Measurements from ENCODE around the gene CYP24A1.

Gene CYP24A1

DNA sequence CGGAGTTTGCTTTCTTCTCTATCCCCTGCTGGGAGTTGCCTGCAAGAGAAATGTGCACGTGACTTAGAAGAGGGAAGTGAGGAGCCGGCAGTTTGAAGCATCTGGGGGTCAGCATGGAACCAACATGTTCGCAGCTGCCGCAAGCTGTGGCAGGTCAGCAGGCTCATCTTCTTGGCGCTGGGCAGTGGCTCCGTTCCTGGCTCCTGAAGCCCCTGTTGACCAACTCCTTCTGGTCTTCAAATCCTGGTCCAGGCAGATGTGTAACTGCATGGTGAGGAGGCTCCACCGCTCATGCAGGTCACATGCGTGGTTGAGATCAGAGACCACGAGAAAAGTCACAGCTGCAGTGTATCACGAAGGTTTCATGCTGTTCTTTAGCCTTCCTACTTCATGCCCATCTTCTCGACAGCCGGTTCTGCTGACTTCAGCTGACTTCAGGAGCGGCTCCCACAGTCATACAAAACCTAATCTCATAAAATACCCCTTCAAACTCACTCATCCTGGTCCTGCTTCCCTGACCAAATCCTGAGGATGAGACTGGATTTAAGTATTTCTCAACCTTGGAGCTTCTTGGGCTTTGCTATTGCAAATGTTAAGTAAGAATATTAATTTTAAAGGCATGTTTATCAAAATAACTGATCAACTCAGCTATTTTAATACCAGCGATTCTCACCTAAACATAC is 58.5 kb downstream of the CYP24A1 start:
- Histone ChIP-seq H3K9me2 (ENCODE audit: low read depth, low read length) (no peaks in the 10 kb centered on the region), H3K27me3 (ENCODE audit: insufficient read depth, low read length) (peaks cover 4% of the 10 kb centered on the region; the same call in 1 of the 2 replicates), H3K4me3 (ENCODE audit: low read depth, low read length, poor library complexity, severe bottlenecking) (no peak overlapping the region), H3K27ac (ENCODE audit: low read depth, low read length, poor library complexity, severe bottlenecking) (no peak overlapping the region), H3K4me1 (ENCODE audit: insufficient read depth, low read length, severe bottlenecking) (no peaks in the 10 kb centered on the region), H2AFZ (ENCODE audit: low read length) (no peak overlapping the region), H3F3A (ENCODE audit: insufficient read depth, low read length) (no peaks in the 10 kb centered on the region), H3K9ac (ENCODE audit: low read length) (no peak overlapping the region), H3K79me2 (ENCODE audit: insufficient read depth, low read length) (no peaks in the 10 kb centered on the region), H4K20me1 (ENCODE audit: insufficient read depth, low read length) (no peaks in the 10 kb centered on the region), H3K9me3 (ENCODE audit: low read length) (no peaks in the 10 kb centered on the region), H3K4me2 (ENCODE audit: low read length) (no peak overlapping the region), H3K36me3 (ENCODE audit: insufficient read depth, low read length) (no peaks in the 10 kb centered on the region)
- TF ChIP-seq, protein P1, sequence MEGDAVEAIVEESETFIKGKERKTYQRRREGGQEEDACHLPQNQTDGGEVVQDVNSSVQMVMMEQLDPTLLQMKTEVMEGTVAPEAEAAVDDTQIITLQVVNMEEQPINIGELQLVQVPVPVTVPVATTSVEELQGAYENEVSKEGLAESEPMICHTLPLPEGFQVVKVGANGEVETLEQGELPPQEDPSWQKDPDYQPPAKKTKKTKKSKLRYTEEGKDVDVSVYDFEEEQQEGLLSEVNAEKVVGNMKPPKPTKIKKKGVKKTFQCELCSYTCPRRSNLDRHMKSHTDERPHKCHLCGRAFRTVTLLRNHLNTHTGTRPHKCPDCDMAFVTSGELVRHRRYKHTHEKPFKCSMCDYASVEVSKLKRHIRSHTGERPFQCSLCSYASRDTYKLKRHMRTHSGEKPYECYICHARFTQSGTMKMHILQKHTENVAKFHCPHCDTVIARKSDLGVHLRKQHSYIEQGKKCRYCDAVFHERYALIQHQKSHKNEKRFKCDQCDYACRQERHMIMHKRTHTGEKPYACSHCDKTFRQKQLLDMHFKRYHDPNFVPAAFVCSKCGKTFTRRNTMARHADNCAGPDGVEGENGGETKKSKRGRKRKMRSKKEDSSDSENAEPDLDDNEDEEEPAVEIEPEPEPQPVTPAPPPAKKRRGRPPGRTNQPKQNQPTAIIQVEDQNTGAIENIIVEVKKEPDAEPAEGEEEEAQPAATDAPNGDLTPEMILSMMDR (IDR thresholded peaks at IDR 0.05; ENCODE audit: low read length): no peak
- TF ChIP-seq EZH2 (IDR thresholded peaks at IDR 0.05; ENCODE audit: borderline replicate concordance, low read length): no peak

DNA sequence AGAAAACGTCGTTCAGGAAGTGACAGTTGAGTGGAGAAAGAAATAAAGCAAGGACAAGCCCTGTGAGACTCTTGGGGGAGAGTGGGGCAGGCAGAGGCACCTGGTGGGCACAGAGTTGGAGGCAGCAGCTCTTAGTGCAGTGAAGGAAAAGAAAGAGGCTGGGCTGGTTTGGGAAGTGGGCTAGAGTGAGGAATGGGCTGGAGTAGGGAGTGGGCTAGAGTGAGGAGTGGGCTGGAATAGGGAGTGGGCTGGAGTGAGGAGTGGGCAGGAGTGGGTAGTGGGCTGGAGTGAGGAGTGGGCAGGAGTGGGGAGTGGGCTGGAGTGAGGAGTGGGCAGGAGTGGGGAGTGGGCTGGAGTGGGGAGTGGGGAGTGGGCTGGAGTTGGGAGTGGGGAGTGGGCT is 59.7 kb downstream of the CYP24A1 start:
- Histone ChIP-seq H3K79me2 (ENCODE audit: insufficient read depth, low read length) (no peaks in the 10 kb centered on the region), H3K36me3 (ENCODE audit: insufficient read depth, low read length) (no peaks in the 10 kb centered on the region), H4K20me1 (ENCODE audit: insufficient read depth, low read length) (no peaks in the 10 kb centered on the region), H3K4me1 (ENCODE audit: insufficient read depth, low read length, severe bottlenecking) (no peaks in the 10 kb centered on the region), H3K4me3 (ENCODE audit: low read depth, low read length, poor library complexity, severe bottlenecking) (no peak overlapping the region), H2AFZ (ENCODE audit: low read length) (no peak overlapping the region), H3F3A (ENCODE audit: insufficient read depth, low read length) (no peaks in the 10 kb centered on the region), H3K9me2 (ENCODE audit: low read depth, low read length) (no peaks in the 10 kb centered on the region), H3K4me2 (ENCODE audit: low read length) (no peak overlapping the region), H3K9ac (ENCODE audit: low read length) (no peak overlapping the region), H3K27me3 (ENCODE audit: insufficient read depth, low read length) (peaks cover 4% of the 10 kb centered on the region; the same call in 1 of the 2 replicates), H3K9me3 (ENCODE audit: low read length) (no peaks in the 10 kb centered on the region), H3K27ac (ENCODE audit: low read depth, low read length, poor library complexity, severe bottlenecking) (no peak overlapping the region)
- TF ChIP-seq, protein P1 (IDR thresholded peaks at IDR 0.05; ENCODE audit: low read length): no peak
- TF ChIP-seq EZH2 (IDR thresholded peaks at IDR 0.05; ENCODE audit: borderline replicate concordance, low read length): no peak

DNA sequence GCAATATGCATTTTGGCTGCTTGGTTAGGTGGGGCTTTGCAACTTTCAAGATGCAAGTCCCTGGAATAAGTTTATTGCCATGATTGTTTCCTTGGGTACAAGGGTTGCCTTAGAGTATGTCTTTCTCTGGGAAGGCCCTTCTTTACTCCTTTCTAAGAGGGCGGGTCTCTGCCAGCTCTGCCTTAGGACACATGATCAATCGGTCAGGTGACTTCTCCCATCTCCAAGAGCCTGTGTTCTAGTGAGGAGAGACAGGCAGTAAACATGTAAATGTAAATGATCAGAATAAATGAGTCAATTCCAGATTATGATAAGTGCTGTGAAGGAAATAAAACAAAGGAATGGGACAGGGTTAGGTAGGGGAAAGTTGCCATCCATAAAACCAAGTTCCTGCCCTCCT is 60.2 kb downstream of the CYP24A1 start:
- H3K79me2 ChIP-seq (ENCODE audit: insufficient read depth, low read length): no peaks in the 10 kb centered on the region
- H3K4me3 ChIP-seq (ENCODE audit: low read depth, low read length, poor library complexity, severe bottlenecking): no peak overlapping the region
- no peaks in the 10 kb centered on the region for H4K20me1 ChIP-seq (ENCODE audit: insufficient read depth, low read length)
- TF ChIP-seq EZH2 (IDR thresholded peaks at IDR 0.05; ENCODE audit: borderline replicate concordance, low read length): no peak
- TF ChIP-seq, protein P1 (IDR thresholded peaks at IDR 0.05; ENCODE audit: low read length): no peak
- H3K27ac ChIP-seq (ENCODE audit: low read depth, low read length, poor library complexity, severe bottlenecking): no peak overlapping the region
- no peak overlapping the region for H3K9ac ChIP-seq (ENCODE audit: low read length)
- no peaks in the 10 kb centered on the region for H3K4me1 ChIP-seq (ENCODE audit: insufficient read depth, low read length, severe bottlenecking)
- no peak overlapping the region for H3K4me2 ChIP-seq (ENCODE audit: low read length)
- no peaks in the 10 kb centered on the region for H3K36me3 ChIP-seq (ENCODE audit: insufficient read depth, low read length)
- H3F3A ChIP-seq (ENCODE audit: insufficient read depth, low read length): no peaks in the 10 kb centered on the region
- no peaks in the 10 kb centered on the region for H3K9me3 ChIP-seq (ENCODE audit: low read length)
- H2AFZ ChIP-seq (ENCODE audit: low read length): no peak overlapping the region
- H3K9me2 ChIP-seq (ENCODE audit: low read depth, low read length): no peaks in the 10 kb centered on the region
- H3K27me3 ChIP-seq (ENCODE audit: insufficient read depth, low read length): peaks cover 4% of the 10 kb centered on the region; the same call in 1 of the 2 replicates
